K562 (cell line): ENCODE measurements around the gene SHLD2. TPM values are rescaled to one million over a fixed set of nuclear protein-coding genes. Genes with fewer than 3 reads are reported as not detected.

Experiments
- CCNT2 ChIP-seq: IDR thresholded peaks from 2 replicates; pipeline ENCODE4 v1.6.1; 2011; ENCODE audit warnings: borderline replicate concordance, low read depth, mild to moderate bottlenecking, moderate library complexity, mixed read lengths, low read length; ENCODE audit not compliant: insufficient read length; ENCODE audit errors: extremely low read depth
- ELF1 ChIP-seq: fragments of 200-800 bp; sonication (Bioruptor generic); IDR thresholded peaks from 2 replicates; pipeline ENCODE4 v1.6.1; 2016; ENCODE audit warnings: missing genetic modification characterization, missing compliant biosample characterization
- GATAD2A ChIP-seq: fragments of 450-650 bp; IDR thresholded peaks from 2 replicates; pipeline ENCODE4 v1.6.1; 2017
- HDAC1 ChIP-seq, 2 experiments: fragments of 450-650 bp; IDR thresholded peaks; 2 replicates each; pipeline ENCODE4 v1.6.1; 2016 to 2017; ENCODE audit warnings: inconsistent platforms in 1 of 2, mild to moderate bottlenecking in 1 of 2, moderate library complexity in 1 of 2
- JUND ChIP-seq, 2 experiments: IDR thresholded peaks; 2 replicates in 1 of 2; 3 replicates in 1 of 2; pipeline ENCODE4 v1.6.1; 2011; ENCODE audit warnings: borderline replicate concordance in 2 of 2, low read depth in 2 of 2, low read length in 2 of 2, improper control_type of control experiment in 1 of 2, missing biosample characterization in 1 of 2, missing genetic modification characterization in 1 of 2, missing genetic modification reagents in 1 of 2
- MAFG ChIP-seq: fragments of 450-650 bp; conservative IDR thresholded peaks from 2 replicates; pipeline ENCODE4 v1.6.1; 2016; ENCODE audit warnings: missing genetic modification characterization, missing compliant biosample characterization
- MAFK ChIP-seq: IDR thresholded peaks from 2 replicates; pipeline ENCODE4 v1.6.1; 2011; ENCODE audit warnings: low read length, improper control_type of control experiment
- MAZ ChIP-seq, 2 experiments: fragments of 450-650 bp in 1 of 2; sonication (generic) in 1 of 2; formaldehyde crosslinking; IDR thresholded peaks in 1 of 2; conservative IDR thresholded peaks in 1 of 2; 2 replicates each; pipeline versions ENCODE4 v1.4.0 to v1.5.0; 2020; ENCODE audit warnings: mild to moderate bottlenecking in 1 of 2, missing genetic modification reagents in 1 of 2
- POLR2A ChIP-seq: fragments of 450-650 bp; conservative IDR thresholded peaks from 2 replicates; pipeline ENCODE4 v1.6.1; 2016
- RB1 ChIP-seq: fragments of 450-650 bp; IDR thresholded peaks from 2 replicates; pipeline ENCODE4 v1.6.1; 2017; ENCODE audit warnings: low read depth, mild to moderate bottlenecking
- RNF2 ChIP-seq: sonication (generic); IDR thresholded peaks from 2 replicates; pipeline ENCODE4 v1.6.1; 2016
- SIN3A ChIP-seq, 2 experiments: fragments of 150-350 bp in 1 of 2; IDR thresholded peaks; 2 replicates each; pipeline ENCODE4 v1.6.1; 2011 to 2016; ENCODE audit warnings: borderline replicate concordance in 2 of 2, low read depth in 2 of 2, low read length in 2 of 2, mild to moderate bottlenecking in 2 of 2, moderate library complexity in 2 of 2; ENCODE audit not compliant: control insufficient read depth in 1 of 2
- TBP ChIP-seq: optimal IDR thresholded peaks from 2 replicates; pipeline ENCODE3; 2011; ENCODE audit warnings: low read depth, low read length, improper control_type of control experiment
- TEAD4 ChIP-seq, 2 experiments: sonication (generic) in 1 of 2; formaldehyde crosslinking in 1 of 2; IDR thresholded peaks; 2 replicates each; pipeline versions ENCODE4 v1.6.1 to v1.8.0; 2012 to 2022; ENCODE audit warnings: borderline replicate concordance in 1 of 2, inconsistent platforms in 1 of 2, low read length in 1 of 2, mild to moderate bottlenecking in 1 of 2, missing genetic modification reagents in 1 of 2
- ZFX ChIP-seq: sonication (generic); formaldehyde crosslinking; IDR thresholded peaks from 2 replicates; pipeline ENCODE4 v1.8.0; 2022; ENCODE audit warnings: mild to moderate bottlenecking, missing genetic modification reagents, moderate library complexity
- ZNF644 ChIP-seq: fragments of 200-800 bp; sonication (Bioruptor generic); IDR thresholded peaks from 2 replicates; pipeline ENCODE4 v1.6.1; 2016; ENCODE audit warnings: low read depth, missing genetic modification characterization, missing compliant biosample characterization
- ZSCAN29 ChIP-seq: fragments of 450-650 bp; IDR thresholded peaks from 2 replicates; pipeline ENCODE4 v1.6.1; 2017
- polyA plus RNA-seq, 8 experiments: library from polyadenylated mRNA; depleted of rRNA in 4 of 8; stranded (reverse) in 5 of 8; unstranded in 3 of 8; fragments of >200 nt; fragmentation: Nextera tagmentation in 2 of 8; fragmentation: Illumina TruSeq in 1 of 8; extraction: Ambion mirVana in 2 of 8; extraction: Trizol in 1 of 8; gene quantifications; 2 replicates each; pipeline versions ENCODE4 v1.2.1 to v1.2.3, GENCODE V29; 2011 to 2014; ENCODE audit warnings: inconsistent platforms in 1 of 8, missing spikeins in 1 of 8
- total RNA-seq, 7 experiments: library from RNA; depleted of rRNA in 6 of 7; stranded (reverse); fragments of >200 nt in 6 of 7; fragmentation: Illumina TruSeq in 2 of 7; extraction: Trizol in 2 of 7; gene quantifications; 2 replicates each; pipeline versions ENCODE4 v1.2.1 to v1.2.3, GENCODE V29; 2011 to 2021; ENCODE audit warnings: low replicate concordance in 1 of 7
- TF ChIP-seq, protein P1 (sequence below): fragments of 250-450 bp; sonication (Bioruptor Pico); IDR thresholded peaks from 2 replicates; pipeline ENCODE4 v1.8.0; 2021; ENCODE audit warnings: borderline replicate concordance, mild to moderate bottlenecking, moderate library complexity; ENCODE audit not compliant: poor library complexity, severe bottlenecking
- TF ChIP-seq, protein P2 (sequence below): sonication (generic); formaldehyde crosslinking; IDR thresholded peaks from 2 replicates; pipeline ENCODE4 v1.8.1; 2022; ENCODE audit warnings: missing genetic modification reagents

The SHLD2 gene
- total and polyA plus RNA-seq, 9 of the 15 experiments (the other 6 are each of a cell fraction or from before 2014, with no cell fraction given): 21.6 to 51.2 (median 39.4) TPM

DNA sequence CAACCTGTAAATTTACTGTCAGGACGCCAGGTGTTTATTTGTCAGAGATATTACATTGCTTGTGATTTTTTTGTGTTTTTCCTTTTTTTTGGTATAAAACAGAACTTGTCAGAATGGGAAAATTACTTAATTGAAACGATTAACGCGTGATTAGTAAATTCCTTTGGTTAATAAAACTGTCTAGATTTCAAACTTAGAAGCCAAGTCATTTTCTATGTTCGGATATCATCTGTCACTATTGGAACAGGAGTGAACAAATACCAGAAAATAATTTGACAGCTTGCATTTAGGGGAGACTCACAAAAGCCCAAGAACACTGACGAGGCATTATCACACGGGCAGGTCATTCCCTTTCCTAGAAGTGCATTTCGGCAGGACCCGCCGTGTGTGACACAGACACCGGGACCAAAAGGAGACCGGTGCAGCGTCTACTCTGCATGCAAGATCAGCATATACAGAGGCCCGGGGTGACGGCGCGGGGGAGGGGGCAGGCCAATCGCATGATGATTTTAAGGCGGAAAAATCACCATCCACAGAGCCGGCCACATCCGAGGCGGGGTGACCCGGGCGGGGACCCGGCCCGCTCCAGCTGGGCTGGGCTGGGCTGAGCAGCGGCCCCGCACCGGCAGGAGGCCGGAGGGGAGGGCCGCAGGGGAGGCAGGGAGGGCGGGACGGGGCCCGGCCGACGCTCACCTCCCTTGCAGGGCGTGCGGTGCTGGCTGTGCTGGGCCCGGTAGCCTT lies 1.2 kb upstream of the SHLD2 start (continued):
- TF ChIP-seq, protein P1, sequence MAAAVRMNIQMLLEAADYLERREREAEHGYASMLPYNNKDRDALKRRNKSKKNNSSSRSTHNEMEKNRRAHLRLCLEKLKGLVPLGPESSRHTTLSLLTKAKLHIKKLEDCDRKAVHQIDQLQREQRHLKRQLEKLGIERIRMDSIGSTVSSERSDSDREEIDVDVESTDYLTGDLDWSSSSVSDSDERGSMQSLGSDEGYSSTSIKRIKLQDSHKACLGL (CRISPR knock-in tag): no peak
- TF ChIP-seq ZNF644 (tag) (no peak), ZFX (CRISPR knock-in tag) (peak; percentile 82), RB1 (peak; percentile 47; the same call in 1 of the 2 replicates), TBP (peak; percentile 81), RNF2 (peak; percentile 29; the same call in 1 of the 2 replicates), ZSCAN29 (no peak), HDAC1 (IDR thresholded peaks at IDR 0.05) (0 out of 4 replicates have a peak, but pooled peaks of 1 of the 2 experiments have one; percentile 30), CCNT2 (peak; percentile 19), MAFK (peak; percentile 57; the same call in 1 of the 2 replicates), JUND (IDR thresholded peaks at IDR 0.05; ENCODE audit: borderline replicate concordance, low read depth, low read length) (0 out of 2 replicates have a peak, but pooled peaks have one; percentile 11), JUND (tag; IDR thresholded peaks at IDR 0.05; ENCODE audit: borderline replicate concordance, low read depth, low read length) (no peak), GATAD2A (no peak), TEAD4 (IDR thresholded peaks at IDR 0.05; ENCODE audit: low read length) (peak; percentile 32; the same call in 1 of the 2 replicates), TEAD4 (CRISPR knock-in tag; IDR thresholded peaks at IDR 0.05; ENCODE audit: borderline replicate concordance) (no peak), ELF1 (tag) (no peak), POLR2A (no peak; the same call in 1 of the 2 replicates), MAZ (CRISPR knock-in tag; conservative IDR thresholded peaks at IDR 0.05 in 1 of 2, IDR thresholded peaks at IDR 0.05 in 1 of 2) (peak; percentile 17 to 48; a peak in 1 of 4 replicates), SIN3A (IDR thresholded peaks at IDR 0.05; ENCODE audit: borderline replicate concordance in 2 of 2, control insufficient read depth in 1 of 2, low read depth in 2 of 2, low read length in 2 of 2) (peak; percentile 38 to 45; a peak in 1 of 4 replicates), MAFG (tag) (peak; percentile 71)
- TF ChIP-seq, protein P2, sequence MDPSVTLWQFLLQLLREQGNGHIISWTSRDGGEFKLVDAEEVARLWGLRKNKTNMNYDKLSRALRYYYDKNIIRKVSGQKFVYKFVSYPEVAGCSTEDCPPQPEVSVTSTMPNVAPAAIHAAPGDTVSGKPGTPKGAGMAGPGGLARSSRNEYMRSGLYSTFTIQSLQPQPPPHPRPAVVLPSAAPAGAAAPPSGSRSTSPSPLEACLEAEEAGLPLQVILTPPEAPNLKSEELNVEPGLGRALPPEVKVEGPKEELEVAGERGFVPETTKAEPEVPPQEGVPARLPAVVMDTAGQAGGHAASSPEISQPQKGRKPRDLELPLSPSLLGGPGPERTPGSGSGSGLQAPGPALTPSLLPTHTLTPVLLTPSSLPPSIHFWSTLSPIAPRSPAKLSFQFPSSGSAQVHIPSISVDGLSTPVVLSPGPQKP: no peak
